Stimulated activated CD4-positive, alpha-beta T cell treated with anti-CD3 and anti-CD28 coated beads, Interleukin-1b, Interleukin-23, amount 100 ng/mL, for 48 hours (primary cell): ENCODE results near the gene MIP.
"Not testable (repeated sequence)": the region's sequence is repeated elsewhere in the genome, so short reads cannot be mapped to it uniquely, and the experiment has no call there.

Experiments
- DNase-seq: peaks from one replicate; pipeline ENCODE4 v3.0.0-alpha.2; 2020

Gene MIP

DNA sequence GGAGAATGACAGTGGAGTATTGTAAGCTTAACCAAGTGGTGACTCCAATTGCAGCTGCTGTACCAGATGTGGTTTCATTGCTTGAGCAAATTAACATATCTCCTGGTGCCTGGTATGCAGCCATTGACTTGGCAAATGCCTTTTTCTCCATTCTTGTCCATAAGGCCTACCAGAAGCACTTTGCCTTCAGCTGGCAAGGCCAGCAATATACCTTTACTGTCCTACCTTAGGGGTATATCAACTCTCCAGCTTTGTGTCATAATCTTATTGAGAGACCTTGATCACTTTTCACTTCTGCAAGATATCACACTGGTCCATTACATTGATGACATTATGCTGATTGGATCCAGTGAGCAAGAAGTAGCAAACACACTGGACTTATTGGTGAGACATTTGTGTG, 52.8 kb downstream of the MIP start:
- DNase-seq, result not testable (repeated sequence)

DNA sequence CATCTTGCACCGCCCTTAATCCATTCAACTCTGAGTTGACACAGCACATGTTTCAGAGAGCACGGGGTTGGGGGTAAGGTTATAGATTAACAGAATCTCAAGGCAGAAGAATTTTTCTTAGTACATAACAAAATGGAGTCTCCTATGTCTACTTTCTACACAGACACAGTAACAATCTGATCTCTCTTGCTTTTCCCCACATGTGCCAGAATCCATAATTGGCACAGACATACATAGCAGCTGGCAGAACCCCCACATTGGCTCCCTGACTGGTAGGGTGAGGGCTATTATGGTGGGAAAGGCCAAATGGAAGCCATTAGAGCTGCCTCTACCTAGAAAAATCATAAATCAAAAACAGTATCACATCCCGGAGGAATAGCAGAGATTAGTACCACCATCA, 53.3 kb downstream of the MIP start:
- DNase-seq, result not testable (repeated sequence)
